OCI-LY3 (cell line): Measurements from ENCODE around the gene SCUBE2.

Source experiments
- CTCF ChIP-seq: fragments of 200-600, 300-600 bp; sonication (generic); IDR thresholded peaks from 2 replicates; pipeline ENCODE4 v1.5.1; 2014; ENCODE audit warnings: antibody characterized with exemption, low read length, low read depth
- EZH2phosphoT487 ChIP-seq: fragments of 200-600 bp; shearing (Covaris generic); IDR thresholded peaks from 2 replicates; pipeline ENCODE4 v1.6.1; 2018; ENCODE audit warnings: antibody characterized with exemption, mixed run types, low read depth

DNA sequence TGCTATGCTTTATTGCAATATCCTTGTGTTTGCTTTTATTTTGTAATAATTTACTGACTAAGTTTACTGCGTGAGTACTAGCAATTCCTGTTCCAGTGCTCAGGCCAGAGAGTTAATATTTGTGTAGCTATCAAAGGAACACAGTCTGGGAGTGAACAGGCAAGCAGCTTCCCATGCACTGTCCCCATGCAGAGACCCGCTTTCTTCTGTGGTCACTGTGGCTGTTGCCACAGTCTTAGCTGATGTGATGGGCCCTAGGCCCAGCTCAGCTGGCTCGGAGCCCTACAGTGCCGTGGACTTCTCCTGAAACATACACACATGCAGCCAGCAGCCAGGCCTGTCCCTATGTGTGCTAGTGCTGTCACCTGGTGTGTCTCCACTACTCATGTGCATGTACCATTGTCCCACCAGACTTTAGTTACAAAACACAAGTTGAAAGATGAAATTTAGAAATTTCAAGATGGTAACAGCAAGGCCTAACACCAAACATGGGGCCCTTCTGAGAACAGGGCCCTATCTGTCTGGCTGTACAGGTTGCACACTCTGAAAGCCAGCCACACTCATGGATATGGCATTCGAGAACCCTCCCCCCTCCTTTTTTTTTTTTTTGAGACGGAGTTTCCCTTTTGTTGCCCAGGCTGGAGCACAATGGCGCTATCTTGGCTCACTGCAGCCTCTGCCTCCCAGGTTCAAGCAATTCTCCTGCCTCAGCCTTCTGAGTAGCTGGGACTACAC lies 12.3 kb upstream of the SCUBE2 start:
- TF ChIP-seq CTCF (no peak), EZH2phosphoT487 (no peak)
